HCT116 (cell line): ENCODE results near the gene DOK1. TPM values are rescaled to one million over a fixed set of nuclear protein-coding genes. Genes with fewer than 3 reads are reported as not detected.

Experiments used
- ATAC-seq: fragments of 200-7000 bp; cut with Tn5 transposase; 2 replicates; pipeline ENCODE4 v1.9.1; 2020; ENCODE audit warnings: mild to moderate bottlenecking, moderate library complexity
- BruUV-seq: library from RNA; stranded (reverse); fragments of 400-500 nt; replicated peaks from 2 replicates; lab custom pipeline; 2021; lab: Mats Ljungman, UMichigan
- CTCF ChIA-PET: fragments of 300-600 bp; sonication (Branson Sonifier 250); formaldehyde crosslinking; loops from one replicate; lab custom pipeline; 2021; ENCODE audit warnings: antibody characterized with exemption; lab: Charles Lee
- POLR2A ChIA-PET: fragments of 300-600, 350-600 bp; sonication (Branson Sonifier 250); formaldehyde crosslinking; loops from one replicate; lab custom pipeline; 2021; ENCODE audit warnings: antibody characterized with exemption; lab: Charles Lee
- RAD21 ChIA-PET, 2 experiments: fragments of 300-600 bp; sonication (Branson Sonifier 250); formaldehyde crosslinking; loops; one replicate each; lab custom pipeline; 2023; ENCODE audit warnings: low total read pairs in 2 of 2; ENCODE audit not compliant: uncharacterized antibody in 2 of 2, unreplicated experiment in 2 of 2, low non-redundant PET in 1 of 2; lab: Charles Lee
- DNase-seq: peaks from one replicate; pipeline ENCODE4 v3.0.0-alpha.2; 2010; ENCODE audit warnings: low read depth, low spot score
- H2AFZ ChIP-seq: fragments of 200-600 bp; shearing (Covaris generic), sonication (generic); 2 replicates; pipeline ENCODE4 v1.6.1; 2017; ENCODE audit warnings: low read depth, mixed run types, mixed read lengths, antibody characterized with exemption, low read length; ENCODE audit not compliant: poor library complexity, severe bottlenecking
- H3K27ac ChIP-seq: 2 replicates; pipeline ENCODE4 v1.5.1; 2012; ENCODE audit warnings: low read depth, low read length
- H3K27me3 ChIP-seq: fragments of 200-600 bp; sonication (generic); 2 replicates; pipeline ENCODE4 v1.6.1; 2016; ENCODE audit warnings: mixed run types, low read length, mixed read lengths; ENCODE audit not compliant: insufficient read depth
- H3K36me3 ChIP-seq, 2 experiments: fragments of 200-500 bp in 1 of 2; fragments of 200-600 bp in 1 of 2; sonication (Bioruptor generic) in 1 of 2; sonication (generic) in 1 of 2; 2 replicates each; pipeline versions ENCODE4 v1.5.1 to v1.6.1; 2014 to 2016; ENCODE audit warnings: low read length in 2 of 2, inconsistent platforms in 1 of 2, mixed read lengths in 1 of 2, mixed run types in 1 of 2; ENCODE audit not compliant: insufficient read depth in 2 of 2, control insufficient read depth in 1 of 2
- H3K4me1 ChIP-seq, 2 experiments: fragments of 200-600 bp in 1 of 2; sonication (generic) in 1 of 2; 2 replicates each; pipeline versions ENCODE4 v1.5.1 to v1.6.1; 2012 to 2017; ENCODE audit warnings: low read length in 2 of 2, inconsistent platforms in 1 of 2, mild to moderate bottlenecking in 1 of 2, mixed read lengths in 1 of 2, mixed run types in 1 of 2, moderate library complexity in 1 of 2; ENCODE audit not compliant: insufficient read depth in 2 of 2, control insufficient read depth in 1 of 2
- H3K4me2 ChIP-seq: fragments of 200-600 bp; sonication (generic); 2 replicates; pipeline ENCODE4 v1.6.1; 2017; ENCODE audit warnings: mixed run types, low read length, mixed read lengths
- H3K4me3 ChIP-seq, 2 experiments: fragments of 200-600 bp in 1 of 2; sonication (generic) in 1 of 2; replicated peaks in 1 of 2; 2 replicates each; pipeline ENCODE4 v1.5.1; 2011 to 2016; ENCODE audit warnings: low read length in 2 of 2, control low read depth in 1 of 2, low read depth in 1 of 2, mild to moderate bottlenecking in 1 of 2, mixed read lengths in 1 of 2, mixed run types in 1 of 2
- H3K79me2 ChIP-seq: fragments of 200-600 bp; sonication (generic); 2 replicates; pipeline ENCODE4 v1.6.1; 2017; ENCODE audit warnings: mild to moderate bottlenecking, mixed run types, low read length, moderate library complexity, mixed read lengths; ENCODE audit not compliant: insufficient read depth
- H3K9ac ChIP-seq: fragments of 200-600 bp; sonication (generic); 2 replicates; pipeline ENCODE4 v1.6.1; 2016; ENCODE audit warnings: low read length, mixed read lengths
- H3K9me2 ChIP-seq: fragments of 200-600 bp; sonication (generic), shearing (Covaris generic); 2 replicates; pipeline ENCODE4 v1.6.1; 2017; ENCODE audit warnings: mixed run types, mild to moderate bottlenecking, moderate library complexity; ENCODE audit not compliant: insufficient read depth
- H3K9me3 ChIP-seq, 2 experiments: fragments of 200-500 bp in 1 of 2; fragments of 200-600 bp in 1 of 2; sonication (Bioruptor generic) in 1 of 2; sonication (generic) in 1 of 2; 2 replicates each; pipeline ENCODE4 v1.6.1; 2014 to 2017; ENCODE audit warnings: low read length in 2 of 2, mixed read lengths in 2 of 2, inconsistent platforms in 1 of 2, low read depth in 1 of 2, mild to moderate bottlenecking in 1 of 2, mixed run types in 1 of 2, moderate library complexity in 1 of 2; ENCODE audit not compliant: control insufficient read depth in 1 of 2, insufficient read depth in 1 of 2
- H4K20me1 ChIP-seq: fragments of 200-600 bp; sonication (generic), shearing (Covaris generic); 2 replicates; pipeline ENCODE4 v1.6.1; 2017; ENCODE audit warnings: mixed run types, mild to moderate bottlenecking, moderate library complexity; ENCODE audit not compliant: insufficient read depth
- RAD21 ChIP-seq: IDR thresholded peaks from 2 replicates; pipeline ENCODE4 v1.6.1; 2012; ENCODE audit warnings: low read depth, mild to moderate bottlenecking
- REST ChIP-seq: IDR thresholded peaks from 2 replicates; pipeline ENCODE4 v1.6.1; 2012; ENCODE audit warnings: low read depth
- TCF7L2 ChIP-seq: IDR thresholded peaks from 2 replicates; pipeline ENCODE4 v1.7.0; 2011; ENCODE audit warnings: borderline replicate concordance, inconsistent platforms; ENCODE audit not compliant: insufficient read depth, insufficient read length; ENCODE audit errors: extremely low read depth
- intact Hi-C: fragments of 100-400 bp; cut with micrococcal nuclease; formaldehyde crosslinking; loops from 2 replicates; pipeline ENCODE4 v1.10.0; 2022
- total RNA-seq: library from RNA; stranded (reverse); gene quantifications from one replicate; pipeline ENCODE4 v1.2.1, GENCODE V29; 2021; ENCODE audit not compliant: unreplicated experiment
- TF ChIP-seq, protein P1 (sequence below), 3 experiments: fragments of 200-600 bp in 1 of 3; sonication (generic) in 1 of 3; IDR thresholded peaks in 2 of 3; conservative IDR thresholded peaks in 1 of 3; 2 replicates each; pipeline ENCODE4 v1.5.1; 2012 to 2017; ENCODE audit warnings: low read depth in 2 of 3, low read length in 2 of 3, antibody characterized with exemption in 1 of 3, borderline replicate concordance in 1 of 3, control low read depth in 1 of 3, mild to moderate bottlenecking in 1 of 3, mixed read lengths in 1 of 3, mixed run types in 1 of 3, moderate library complexity in 1 of 3; ENCODE audit not compliant: insufficient read depth in 1 of 3

The DOK1 gene
- total RNA-seq, 1 experiment from 2014 or later: 18.8 TPM

DNA sequence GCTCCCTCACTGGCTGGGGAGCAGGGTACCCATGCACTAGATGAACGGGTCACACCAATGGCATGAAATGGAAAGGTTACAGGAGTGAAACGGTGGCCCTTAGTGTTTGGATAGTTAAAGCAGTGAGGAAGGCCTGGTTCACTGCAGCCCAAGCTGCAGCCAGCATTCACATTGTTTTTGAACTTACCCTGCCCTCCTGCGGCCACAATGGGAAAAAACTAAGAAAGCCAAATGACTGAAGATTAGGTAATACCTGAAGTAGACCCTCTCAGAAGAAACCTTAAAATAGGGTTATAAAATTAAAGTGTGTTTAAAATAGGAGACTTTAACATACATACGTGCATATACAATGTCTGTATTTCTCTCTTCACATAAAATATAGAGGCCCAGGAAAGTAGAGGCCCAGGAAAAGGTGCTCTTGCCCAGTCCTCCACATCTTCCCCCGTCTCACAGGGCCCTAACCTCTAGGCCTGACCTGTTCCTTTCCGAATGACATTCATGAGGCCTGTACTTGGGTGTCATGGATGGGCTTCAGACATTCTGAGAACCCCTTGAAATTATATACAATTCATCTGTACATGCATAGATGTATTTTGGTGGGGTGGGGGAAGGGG, 33.3 kb downstream of the DOK1 start:
- H2AFZ ChIP-seq: no peak overlapping the region
- H3K4me1 ChIP-seq: peaks cover 12 to 15% of the 10 kb centered on the region in 2 experiments
- no peaks in the 10 kb centered on the region for H3K9me2 ChIP-seq
- no peaks in the 10 kb centered on the region for H3K36me3 ChIP-seq
- H3K79me2 ChIP-seq: no peaks in the 10 kb centered on the region
- ChIA-PET POLR2A (no interaction called here), CTCF (interaction anchor here (0.8 to 1.8 kb wide), 3 partner anchors 44 to 196 kb away, joined by 3 to 4 read pairs (median 3); no protein-coding TSS in a partner anchor), RAD21 (interaction anchor here in 1 of 2 experiments (1.3 kb wide), 1 partner anchor 105 kb away, joined by 3 read pairs; the partner anchor contains the start of genes CCDC142 and TTC31)
- DNase-seq (peak; percentile 8), ATAC-seq (peak; percentile 72)
- no TSS peak for BruUV-seq
- TF ChIP-seq, protein P1, sequence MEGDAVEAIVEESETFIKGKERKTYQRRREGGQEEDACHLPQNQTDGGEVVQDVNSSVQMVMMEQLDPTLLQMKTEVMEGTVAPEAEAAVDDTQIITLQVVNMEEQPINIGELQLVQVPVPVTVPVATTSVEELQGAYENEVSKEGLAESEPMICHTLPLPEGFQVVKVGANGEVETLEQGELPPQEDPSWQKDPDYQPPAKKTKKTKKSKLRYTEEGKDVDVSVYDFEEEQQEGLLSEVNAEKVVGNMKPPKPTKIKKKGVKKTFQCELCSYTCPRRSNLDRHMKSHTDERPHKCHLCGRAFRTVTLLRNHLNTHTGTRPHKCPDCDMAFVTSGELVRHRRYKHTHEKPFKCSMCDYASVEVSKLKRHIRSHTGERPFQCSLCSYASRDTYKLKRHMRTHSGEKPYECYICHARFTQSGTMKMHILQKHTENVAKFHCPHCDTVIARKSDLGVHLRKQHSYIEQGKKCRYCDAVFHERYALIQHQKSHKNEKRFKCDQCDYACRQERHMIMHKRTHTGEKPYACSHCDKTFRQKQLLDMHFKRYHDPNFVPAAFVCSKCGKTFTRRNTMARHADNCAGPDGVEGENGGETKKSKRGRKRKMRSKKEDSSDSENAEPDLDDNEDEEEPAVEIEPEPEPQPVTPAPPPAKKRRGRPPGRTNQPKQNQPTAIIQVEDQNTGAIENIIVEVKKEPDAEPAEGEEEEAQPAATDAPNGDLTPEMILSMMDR (IDR thresholded peaks at IDR 0.05 in 2 of 3, conservative IDR thresholded peaks at IDR 0.05 in 1 of 3; ENCODE audit: borderline replicate concordance in 1 of 3, insufficient read depth in 1 of 3, low read depth in 2 of 3, low read length in 2 of 3): peak; percentile 32 to 52 (median 37); a peak in 3 of 6 replicates
- TF ChIP-seq REST: no peak
- peak; percentile 65 for TF ChIP-seq RAD21
- TF ChIP-seq TCF7L2: no peak
- no peak overlapping the region for H3K27ac ChIP-seq
- no peak overlapping the region for H3K4me3 ChIP-seq
- H3K27me3 ChIP-seq: no peaks in the 10 kb centered on the region
- intact Hi-C loops: loop anchor here (1.0 kb wide), 1 partner anchor 104 kb away; the partner anchor contains the start of gene TTC31
- H3K9me3 ChIP-seq: no peaks in the 10 kb centered on the region
- H3K9ac ChIP-seq: no peak overlapping the region
- no peaks in the 10 kb centered on the region for H4K20me1 ChIP-seq
- H3K4me2 ChIP-seq: no peak overlapping the region
